HT-29 (cell line): ENCODE data around the gene ARID1B. TPM values are rescaled to one million over a fixed set of nuclear protein-coding genes. Genes with fewer than 3 reads are reported as not detected.
A peak's percentile ranks its signal among the peaks of the same experiment; 100 is the strongest.

ENCODE experiments used
- DNase-seq: peaks from one replicate; pipeline ENCODE4 v3.0.0-alpha.2; 2015; ENCODE audit warnings: low spot score
- total RNA-seq: library from RNA; depleted of rRNA; stranded (reverse); fragments of >200 nt; shearing (Covaris generic); gene quantifications from 2 replicates; pipeline ENCODE4 v1.2.3, GENCODE V29; 2014

Gene ARID1B
- total RNA-seq, 1 experiment from 2014 or later = 34.6 TPM

GRCh38 chr6:156984178-156984738, 207.1 kb downstream of the ARID1B start:
- DNase-seq = no peak

GRCh38 chr6:156985309-156985708, 208.1 kb downstream of the ARID1B start:
- DNase-seq = no peak

DNA sequence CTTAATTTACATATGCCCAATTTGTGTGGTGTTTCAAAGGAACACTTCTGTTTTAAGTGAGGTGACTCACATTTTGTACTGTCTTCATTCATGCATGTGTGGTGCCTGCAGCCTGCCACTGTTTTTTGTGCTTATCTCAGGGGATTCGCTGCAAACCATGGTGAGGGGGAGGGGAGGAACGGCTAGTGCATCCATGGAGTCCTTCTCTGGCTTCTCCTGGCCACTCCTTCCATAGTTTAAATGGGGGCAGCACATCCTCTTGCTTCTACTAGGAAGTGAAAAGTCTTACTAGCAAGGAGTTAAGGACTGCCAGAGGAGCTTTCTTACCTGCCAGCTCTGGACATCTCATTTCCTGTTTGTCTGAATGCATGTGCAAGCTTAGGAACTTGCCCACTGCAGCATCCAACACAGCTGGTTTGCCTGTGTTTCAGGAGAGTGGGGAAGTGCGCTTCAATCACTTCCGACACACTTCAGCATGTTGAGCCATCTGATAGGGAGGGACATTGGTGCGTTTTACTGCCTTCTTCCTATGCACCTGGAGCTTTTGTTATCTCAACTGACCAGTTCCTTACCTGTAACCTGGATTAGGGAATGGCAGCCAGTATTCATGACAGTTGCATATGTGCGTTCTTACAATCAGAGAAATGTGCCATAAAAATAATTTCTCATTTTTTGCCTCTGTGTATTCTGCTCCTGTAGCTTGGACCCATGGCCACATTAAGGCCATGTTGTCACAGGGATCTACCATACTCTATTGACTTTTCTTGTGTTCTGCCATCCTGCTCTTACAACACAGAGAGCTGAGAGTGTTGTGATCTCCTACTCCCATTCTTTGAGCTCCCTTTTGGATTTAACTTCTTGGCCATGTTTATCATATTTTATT, 211.3 kb downstream of the ARID1B start:
- peak; percentile 40 for DNase-seq

DNA sequence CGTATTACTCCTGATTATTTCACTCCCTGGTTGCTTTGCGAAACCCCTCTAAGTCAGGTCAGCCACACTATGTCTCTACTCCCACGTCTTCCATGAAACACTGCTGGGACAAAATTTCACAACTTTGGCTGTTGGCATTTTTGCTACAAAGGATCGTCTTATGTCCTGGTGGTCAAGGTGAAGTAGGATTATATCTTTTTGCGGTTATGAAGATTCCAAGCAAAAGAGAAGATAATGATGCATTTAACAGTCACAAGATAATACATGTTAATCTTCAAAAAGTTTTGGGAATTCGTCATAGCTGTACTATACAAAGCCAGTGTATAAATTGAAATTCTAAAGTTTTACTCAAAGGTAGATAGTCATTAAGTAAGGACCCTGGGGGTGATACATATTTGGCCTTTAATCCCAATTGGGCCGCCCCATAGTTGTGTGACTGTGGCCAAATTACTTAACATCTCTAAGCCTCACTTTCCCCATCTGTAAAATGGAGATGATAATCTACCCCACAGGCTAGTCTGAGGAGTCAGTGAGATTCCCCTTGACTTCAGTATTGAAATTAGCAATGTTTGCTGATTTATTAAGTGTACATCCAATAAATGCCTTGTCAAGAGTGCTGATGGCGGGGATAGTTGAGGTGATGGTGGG, 212.1 kb downstream of the ARID1B start:
- DNase-seq = no peak

GRCh38 chr6:156992020-156992804, 215.0 kb downstream of the ARID1B start:
- DNase-seq = peak; percentile 38

GRCh38 chr6:156993713-156994112, 216.5 kb downstream of the ARID1B start:
- DNase-seq = no peak

- peak; percentile 80 for DNase-seq
Observed at GRCh38 chr6:156994215-156995076, 217.3 kb downstream of the ARID1B start.

DNA sequence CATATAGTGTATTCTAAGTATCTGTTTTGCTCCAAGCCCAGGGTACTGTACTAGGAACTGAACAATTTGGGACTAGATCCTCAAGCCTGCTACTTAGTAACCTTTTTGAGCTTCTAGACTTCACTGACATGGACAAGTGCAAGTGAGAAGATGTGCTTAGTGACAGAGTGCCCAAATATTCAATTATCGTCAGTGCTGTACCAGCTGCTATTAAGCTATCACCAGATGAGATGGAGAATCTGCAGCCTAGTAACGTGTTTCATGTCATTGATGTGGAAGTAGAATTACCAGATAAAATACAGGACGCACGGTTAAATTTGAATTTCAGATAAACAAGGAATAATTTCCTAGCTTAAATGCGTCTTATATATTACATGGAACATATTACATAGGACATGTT, 218.3 kb downstream of the ARID1B start:
- DNase-seq = no peak

DNA sequence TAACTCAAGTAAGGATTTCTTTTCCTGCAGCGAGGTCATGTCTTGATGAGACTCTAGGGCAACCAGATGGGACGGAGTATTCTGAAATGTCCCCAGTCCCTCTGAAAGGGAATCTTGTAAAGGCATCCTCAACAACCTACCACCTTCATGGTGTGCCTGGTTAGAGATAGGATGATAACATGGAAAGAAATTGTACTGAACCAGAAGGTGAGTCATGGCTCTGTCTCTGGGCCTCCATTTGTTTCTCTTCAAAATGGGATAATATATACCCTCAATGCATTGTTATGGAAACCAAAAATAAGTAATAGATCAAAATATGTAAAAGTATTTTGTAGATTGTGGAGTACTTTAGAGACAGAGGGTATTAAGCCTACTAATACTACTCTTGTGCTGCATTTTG, 219.1 kb downstream of the ARID1B start:
- no peak for DNase-seq

- no peak for DNase-seq
Observed at GRCh38 chr6:156998794-156999330, 221.7 kb downstream of the ARID1B start.

DNA sequence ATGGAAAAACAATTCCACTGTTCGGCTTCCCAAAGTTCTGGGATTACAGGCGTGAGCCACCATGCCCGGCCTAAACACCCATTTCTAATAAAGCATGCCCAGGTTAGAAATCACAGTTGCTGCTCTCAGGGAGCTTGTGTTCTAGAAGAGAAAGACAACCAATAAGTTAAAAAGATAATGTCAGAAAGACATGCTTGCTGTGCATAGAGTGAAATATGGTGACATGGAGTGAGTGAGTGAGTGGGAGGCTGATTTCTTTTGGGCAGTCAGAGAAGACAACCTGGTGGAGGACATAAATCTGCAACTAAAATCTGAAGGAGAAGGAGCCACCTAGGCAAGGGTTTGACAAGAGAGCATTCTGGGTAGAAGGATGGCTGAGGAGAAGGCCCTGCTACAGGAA, 222.6 kb downstream of the ARID1B start:
- DNase-seq = no peak

DNA sequence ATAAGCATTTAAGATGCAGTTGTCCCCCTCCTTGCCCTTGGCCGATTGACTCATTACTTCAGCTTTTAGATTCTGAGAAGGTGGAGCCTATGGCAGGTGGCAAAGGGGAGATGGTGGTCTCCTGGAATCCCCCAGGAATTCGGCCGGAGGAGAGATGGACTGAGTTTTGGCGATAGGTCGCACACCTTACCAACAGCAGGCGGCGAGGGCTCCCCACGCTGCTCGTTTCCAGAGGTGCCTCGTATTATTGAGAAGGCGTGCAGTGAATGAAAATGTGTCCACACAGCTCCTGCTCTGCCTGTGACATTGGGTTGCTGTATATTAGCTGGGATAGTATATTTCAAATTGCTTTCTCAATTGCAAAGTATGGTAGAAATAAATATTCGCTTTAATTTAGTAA, 224.5 kb downstream of the ARID1B start:
- DNase-seq = no peak

- no peak for DNase-seq
Observed at GRCh38 chr6:157002774-157003173, 225.6 kb downstream of the ARID1B start.

GRCh38 chr6:157005940-157006339, 228.8 kb downstream of the ARID1B start:
- no peak for DNase-seq

DNA sequence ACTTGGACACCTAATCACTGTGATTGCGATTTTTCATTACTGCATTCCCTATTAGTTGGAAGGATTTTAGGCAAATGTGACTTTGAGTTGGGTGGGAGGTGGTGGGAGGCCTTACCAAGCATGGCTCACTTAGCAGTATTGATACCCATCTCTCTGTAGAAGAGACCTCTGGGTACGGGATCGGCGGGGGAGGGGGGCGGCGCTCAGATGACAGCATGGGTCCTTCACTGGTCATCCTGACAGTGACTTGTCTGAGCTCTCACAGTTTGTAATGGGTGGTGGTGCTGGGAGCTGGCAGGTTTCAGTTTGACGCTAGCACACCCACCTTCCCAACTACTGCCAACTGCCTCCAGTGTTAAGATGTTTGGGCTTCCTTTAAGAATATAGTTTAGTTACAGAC, 231.4 kb downstream of the ARID1B start:
- DNase-seq = no peak

- no peak for DNase-seq
Observed at GRCh38 chr6:157012355-157012754, 235.2 kb downstream of the ARID1B start.

- DNase-seq = no peak
Observed at GRCh38 chr6:157013649-157014304, 236.6 kb downstream of the ARID1B start.

GRCh38 chr6:157014871-157015270, 237.7 kb downstream of the ARID1B start:
- no peak for DNase-seq

GRCh38 chr6:157017022-157017421, 239.8 kb downstream of the ARID1B start:
- DNase-seq = no peak

DNA sequence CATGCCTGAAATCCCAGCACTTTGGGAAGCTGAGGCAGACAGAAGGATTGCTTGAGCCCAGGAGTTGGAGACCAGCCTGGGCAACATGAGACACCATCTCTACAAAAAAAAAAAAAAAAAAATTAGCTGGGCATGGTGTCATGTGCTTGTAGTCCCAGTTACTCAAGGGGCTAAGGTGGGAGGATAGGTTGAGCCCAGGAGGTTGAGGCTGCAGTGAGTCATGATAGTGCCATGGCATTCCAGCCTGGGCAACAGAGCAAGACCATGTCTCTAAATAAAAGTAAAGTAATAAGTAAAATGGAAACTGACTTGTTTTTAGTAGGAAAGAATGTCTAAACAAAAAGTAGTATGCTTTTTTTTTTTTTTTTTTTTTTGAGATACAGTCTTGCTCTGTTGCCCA, 240.7 kb downstream of the ARID1B start:
- DNase-seq = no peak
